ENCODE results near the gene NFX1.

GRCh38 chr9:33408087-33408486 lies 117.8 kb downstream of the NFX1 start:
- no peak for TF ChIP-seq TOX (CRISPR knock-in tag; IDR thresholded peaks at IDR 0.05; ENCODE audit: borderline replicate concordance)
- no peak for TF ChIP-seq ZFP3 (CRISPR knock-in tag; IDR thresholded peaks at IDR 0.05)
- TF ChIP-seq TSHZ2 (CRISPR knock-in tag; IDR thresholded peaks at IDR 0.05) = no peak
- TF ChIP-seq ARNTL (CRISPR knock-in tag; IDR thresholded peaks at IDR 0.05; ENCODE audit: borderline replicate concordance, low read depth) = no peak
- no peak for TF ChIP-seq BACH2 (CRISPR knock-in tag; IDR thresholded peaks at IDR 0.05; ENCODE audit: borderline replicate concordance)
- TF ChIP-seq, protein P1, sequence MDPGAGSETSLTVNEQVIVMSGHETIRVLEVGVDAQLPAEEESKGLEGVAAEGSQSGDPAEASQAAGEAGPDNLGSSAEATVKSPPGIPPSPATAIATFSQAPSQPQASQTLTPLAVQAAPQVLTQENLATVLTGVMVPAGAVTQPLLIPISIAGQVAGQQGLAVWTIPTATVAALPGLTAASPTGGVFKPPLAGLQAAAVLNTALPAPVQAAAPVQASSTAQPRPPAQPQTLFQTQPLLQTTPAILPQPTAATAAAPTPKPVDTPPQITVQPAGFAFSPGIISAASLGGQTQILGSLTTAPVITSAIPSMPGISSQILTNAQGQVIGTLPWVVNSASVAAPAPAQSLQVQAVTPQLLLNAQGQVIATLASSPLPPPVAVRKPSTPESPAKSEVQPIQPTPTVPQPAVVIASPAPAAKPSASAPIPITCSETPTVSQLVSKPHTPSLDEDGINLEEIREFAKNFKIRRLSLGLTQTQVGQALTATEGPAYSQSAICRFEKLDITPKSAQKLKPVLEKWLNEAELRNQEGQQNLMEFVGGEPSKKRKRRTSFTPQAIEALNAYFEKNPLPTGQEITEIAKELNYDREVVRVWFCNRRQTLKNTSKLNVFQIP (CRISPR knock-in tag; IDR thresholded peaks at IDR 0.05; ENCODE audit: borderline replicate concordance, low read depth) = no peak

All from SK-N-SH treated with all-trans-retinoic acid at 6 μM for 48 hours (cell line).